ENCODE data around the gene OOSP1.

OOSP1 gene

GRCh38 chr11:59938718-59939117, 486 bp downstream of the OOSP1 start:
- no peak overlapping the region for H3K4me3 ChIP-seq (ENCODE audit: low read depth, low read length)
- no peak for DNase-seq (ENCODE audit: low read depth)
- TF ChIP-seq, protein P1, sequence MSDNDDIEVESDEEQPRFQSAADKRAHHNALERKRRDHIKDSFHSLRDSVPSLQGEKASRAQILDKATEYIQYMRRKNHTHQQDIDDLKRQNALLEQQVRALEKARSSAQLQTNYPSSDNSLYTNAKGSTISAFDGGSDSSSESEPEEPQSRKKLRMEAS (IDR thresholded peaks at IDR 0.05; ENCODE audit: low read depth, low read length), result no peak
- no peak for TF ChIP-seq MYC (IDR thresholded peaks at IDR 0.05; ENCODE audit: low read depth, low read length)
- no peak for TF ChIP-seq POLR2A (IDR thresholded peaks at IDR 0.05; ENCODE audit: extremely low read depth, insufficient read length)
- TF ChIP-seq CTCF (IDR thresholded peaks at IDR 0.05; ENCODE audit: low read depth, low read length), result no peak

DNA sequence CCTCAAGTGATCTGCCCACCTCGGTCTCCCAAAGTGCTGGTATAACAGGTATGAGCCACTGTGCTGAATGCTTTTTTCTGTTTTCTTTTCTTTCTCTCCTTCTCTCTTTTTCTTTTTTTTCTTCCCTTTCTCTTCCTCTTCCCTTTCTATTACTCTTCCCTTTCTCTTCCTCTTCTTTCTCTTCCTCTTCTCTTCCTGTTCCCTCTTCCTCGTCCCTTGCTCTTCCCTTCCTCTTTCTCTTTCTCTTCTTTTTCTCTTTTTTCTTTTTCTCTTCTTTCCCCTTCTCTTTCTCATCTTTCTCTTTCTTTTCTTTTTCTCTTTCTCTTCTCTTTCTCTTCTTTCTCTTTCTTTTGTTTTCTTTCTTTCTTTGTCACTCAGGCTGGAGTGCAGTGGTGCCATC, 1.2 kb downstream of the OOSP1 start:
- no peak for TF ChIP-seq MYC (IDR thresholded peaks at IDR 0.05; ENCODE audit: low read depth, low read length)
- no peak for TF ChIP-seq POLR2A (IDR thresholded peaks at IDR 0.05; ENCODE audit: extremely low read depth, insufficient read length)
- DNase-seq (ENCODE audit: low read depth), result no peak
- no peak overlapping the region for H3K4me3 ChIP-seq (ENCODE audit: low read depth, low read length)

DNA sequence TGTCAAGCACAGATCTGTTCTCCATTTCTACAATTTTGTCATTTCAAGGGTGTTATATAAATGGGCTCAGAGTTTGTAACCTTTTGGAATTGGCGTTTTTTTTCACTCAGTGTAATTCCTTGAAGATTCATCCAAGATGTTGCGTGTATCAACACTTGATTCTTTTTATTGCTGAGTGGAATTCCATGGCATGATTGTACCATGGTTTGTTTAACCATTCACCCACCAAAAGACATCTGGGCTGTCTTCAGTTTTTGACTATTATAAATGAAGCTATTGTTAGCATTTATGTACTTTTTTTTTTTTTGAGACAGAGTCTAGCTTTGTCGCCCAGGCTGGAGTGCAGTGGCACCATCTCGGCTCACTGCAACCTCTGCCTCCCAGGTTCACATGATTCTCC, 2.9 kb downstream of the OOSP1 start:
- TF ChIP-seq, protein P1 (IDR thresholded peaks at IDR 0.05; ENCODE audit: low read depth, low read length), result no peak
- TF ChIP-seq POLR2A (IDR thresholded peaks at IDR 0.05; ENCODE audit: extremely low read depth, insufficient read length) (no peak), MYC (IDR thresholded peaks at IDR 0.05; ENCODE audit: low read depth, low read length) (no peak), CTCF (IDR thresholded peaks at IDR 0.05; ENCODE audit: low read depth, low read length) (no peak)
- no peak overlapping the region for H3K4me3 ChIP-seq (ENCODE audit: low read depth, low read length)
- DNase-seq (ENCODE audit: low read depth), result no peak

DNA sequence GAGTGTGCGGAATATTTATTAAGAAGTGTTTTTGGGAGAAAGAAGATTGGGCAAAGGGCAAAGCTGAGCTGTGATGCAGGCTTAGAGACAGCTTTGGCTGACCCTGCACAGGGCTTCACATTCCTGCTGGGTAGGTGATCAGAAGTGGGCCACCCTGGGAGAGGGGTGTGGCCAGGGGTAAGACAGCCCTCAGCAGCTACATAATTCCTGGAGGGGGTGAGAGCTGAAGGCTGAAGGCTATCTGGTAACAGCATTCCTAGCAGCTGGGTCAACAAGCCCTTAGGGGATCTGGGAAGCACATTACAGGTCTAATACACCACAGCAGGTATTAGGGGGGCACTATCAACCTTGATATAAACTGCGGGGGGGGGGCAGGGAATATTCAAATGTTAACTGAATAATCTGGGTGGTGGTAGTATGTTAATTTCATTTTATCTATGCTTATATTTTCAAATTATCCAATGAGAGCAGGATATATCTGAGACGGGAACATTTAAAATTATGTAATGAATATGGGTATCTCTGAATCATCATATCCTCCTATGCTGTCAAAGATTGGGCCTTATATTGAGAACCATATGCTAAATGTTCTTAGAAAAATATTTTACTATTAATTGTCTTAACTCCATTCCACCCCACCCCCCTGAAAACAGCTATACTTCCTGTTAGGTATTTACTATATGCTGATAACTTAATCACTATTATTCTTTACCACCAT, 5.9 kb downstream of the OOSP1 start:
- TF ChIP-seq MYC (IDR thresholded peaks at IDR 0.05; ENCODE audit: low read depth, low read length), result no peak
- TF ChIP-seq, protein P1 (IDR thresholded peaks at IDR 0.05; ENCODE audit: low read depth, low read length), result no peak
- TF ChIP-seq POLR2A (IDR thresholded peaks at IDR 0.05; ENCODE audit: extremely low read depth, insufficient read length), result no peak
- TF ChIP-seq CTCF (IDR thresholded peaks at IDR 0.05; ENCODE audit: low read depth, low read length), result no peak
- H3K4me3 ChIP-seq (ENCODE audit: low read depth, low read length), result no peak overlapping the region
- no peak for DNase-seq (ENCODE audit: low read depth)

- no peak for DNase-seq (ENCODE audit: low read depth)
- TF ChIP-seq CTCF (IDR thresholded peaks at IDR 0.05; ENCODE audit: low read depth, low read length), result no peak
- TF ChIP-seq POLR2A (IDR thresholded peaks at IDR 0.05; ENCODE audit: extremely low read depth, insufficient read length), result no peak
- TF ChIP-seq, protein P1 (IDR thresholded peaks at IDR 0.05; ENCODE audit: low read depth, low read length), result no peak
- no peak for TF ChIP-seq MYC (IDR thresholded peaks at IDR 0.05; ENCODE audit: low read depth, low read length)
- H3K4me3 ChIP-seq (ENCODE audit: low read depth, low read length), result no peak overlapping the region
Observed at GRCh38 chr11:59944720-59945119, 6.5 kb downstream of the OOSP1 start.

GRCh38 chr11:59953463-59954218, 15.4 kb downstream of the OOSP1 start:
- no peak overlapping the region for H3K4me3 ChIP-seq (ENCODE audit: low read depth, low read length)
- no peak for DNase-seq (ENCODE audit: low read depth)
- TF ChIP-seq POLR2A (IDR thresholded peaks at IDR 0.05; ENCODE audit: extremely low read depth, insufficient read length) (no peak), MYC (IDR thresholded peaks at IDR 0.05; ENCODE audit: low read depth, low read length) (no peak), CTCF (IDR thresholded peaks at IDR 0.05; ENCODE audit: low read depth, low read length) (no peak)
- TF ChIP-seq, protein P1 (IDR thresholded peaks at IDR 0.05; ENCODE audit: low read depth, low read length), result no peak

All from NB4 (cell line).